ENCODE measurements around the gene RAMP3. TPM values are rescaled to one million over a fixed set of nuclear protein-coding genes. Genes with fewer than 3 reads are reported as not detected.
A peak's percentile ranks its signal among the peaks of the same experiment; 100 is the strongest.

RAMP3 gene
- total and polyA plus RNA-seq, 8 donors = 2.6 to 21.8 (median 11.1) TPM

DNA sequence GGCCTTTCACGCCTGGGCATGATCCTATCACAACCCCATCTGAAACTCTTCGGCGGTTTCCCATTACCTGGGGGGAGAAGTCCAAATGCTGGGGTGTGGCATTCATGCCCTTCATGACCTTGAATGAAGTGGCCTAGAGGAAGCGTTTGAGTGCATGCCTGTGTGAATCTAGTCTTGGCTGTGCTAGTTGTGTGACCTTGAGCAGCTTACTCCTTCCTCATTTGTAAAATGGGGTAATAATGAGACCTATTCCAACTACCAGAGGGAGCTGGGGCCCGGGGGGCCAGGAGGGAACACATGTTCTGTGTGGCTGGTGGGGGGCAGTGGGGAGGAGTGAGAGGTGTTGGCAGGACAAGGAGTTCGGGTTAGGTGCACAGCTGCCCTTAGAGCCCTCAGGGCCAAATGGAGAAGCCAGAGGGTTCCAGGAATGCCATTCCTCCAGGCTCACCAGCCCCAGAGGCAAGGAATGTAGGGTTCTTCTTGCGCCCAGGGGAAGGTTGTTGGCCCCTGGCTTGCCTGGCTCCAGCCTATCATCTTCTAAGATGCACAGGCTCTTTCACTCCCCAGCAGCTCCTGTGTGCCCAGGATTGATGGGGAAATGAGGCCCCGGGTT lies 24.8 kb upstream of the RAMP3 start:
- 66 to 79% (median 77%) methylated on average over 6 to 8 of the region's 8 CpGs for WGBS, 5 donors

DNA sequence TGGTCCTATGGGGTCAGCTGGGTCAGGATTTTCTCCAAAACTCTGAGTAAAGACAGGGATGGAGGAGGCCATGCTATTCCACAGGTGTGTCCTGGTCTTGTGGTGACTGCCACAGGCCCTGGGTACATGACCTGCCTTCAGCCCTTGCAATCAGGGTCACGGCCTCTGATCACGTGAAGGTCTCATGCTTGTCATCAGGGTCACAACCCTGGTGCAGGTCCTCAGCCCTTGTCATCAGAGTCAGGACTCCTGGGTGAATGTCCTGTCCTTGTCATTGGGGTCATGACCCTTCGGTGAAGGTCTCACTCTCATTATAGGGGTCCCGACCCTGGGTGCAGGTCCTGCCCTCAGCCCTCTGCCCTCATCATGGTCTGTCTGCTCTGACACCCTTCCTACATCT lies 24.2 kb upstream of the RAMP3 start:
- no peaks in the 10 kb centered on the region for H3K9me3 ChIP-seq
- DNase-seq = no peak
- no peak for TF ChIP-seq POLR2A (IDR thresholded peaks at IDR 0.05)
- TF ChIP-seq, protein P1, sequence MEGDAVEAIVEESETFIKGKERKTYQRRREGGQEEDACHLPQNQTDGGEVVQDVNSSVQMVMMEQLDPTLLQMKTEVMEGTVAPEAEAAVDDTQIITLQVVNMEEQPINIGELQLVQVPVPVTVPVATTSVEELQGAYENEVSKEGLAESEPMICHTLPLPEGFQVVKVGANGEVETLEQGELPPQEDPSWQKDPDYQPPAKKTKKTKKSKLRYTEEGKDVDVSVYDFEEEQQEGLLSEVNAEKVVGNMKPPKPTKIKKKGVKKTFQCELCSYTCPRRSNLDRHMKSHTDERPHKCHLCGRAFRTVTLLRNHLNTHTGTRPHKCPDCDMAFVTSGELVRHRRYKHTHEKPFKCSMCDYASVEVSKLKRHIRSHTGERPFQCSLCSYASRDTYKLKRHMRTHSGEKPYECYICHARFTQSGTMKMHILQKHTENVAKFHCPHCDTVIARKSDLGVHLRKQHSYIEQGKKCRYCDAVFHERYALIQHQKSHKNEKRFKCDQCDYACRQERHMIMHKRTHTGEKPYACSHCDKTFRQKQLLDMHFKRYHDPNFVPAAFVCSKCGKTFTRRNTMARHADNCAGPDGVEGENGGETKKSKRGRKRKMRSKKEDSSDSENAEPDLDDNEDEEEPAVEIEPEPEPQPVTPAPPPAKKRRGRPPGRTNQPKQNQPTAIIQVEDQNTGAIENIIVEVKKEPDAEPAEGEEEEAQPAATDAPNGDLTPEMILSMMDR (IDR thresholded peaks at IDR 0.05) = no peak
- no peak for TF ChIP-seq EP300 (IDR thresholded peaks at IDR 0.05)
- TF ChIP-seq POLR2AphosphoS5 (IDR thresholded peaks at IDR 0.05) = no peak
- no peak overlapping the region for H3K27ac ChIP-seq
- peaks cover 0 to 13% (median 0%) of the 10 kb centered on the region in 3 donors for H3K27me3 ChIP-seq
- intact Hi-C loops (cut with DNase I; ENCODE audit: low total_unique reads) = loop anchor here (10.0 kb wide), 2 partner anchors 159 to 279 kb away; partner anchors contain the start of gene MYO1G
- 85 to 96% (median 89%) methylated on average over 4 of the region's 4 CpGs for WGBS, 5 donors
- H3K4me3 ChIP-seq = no peak overlapping the region
- H3K4me1 ChIP-seq = no peaks in the 10 kb centered on the region
- no peaks in the 10 kb centered on the region for H3K36me3 ChIP-seq

More for the DNA sequence above, 24.8 kb upstream of the RAMP3 start:
- no peak overlapping the region for H3K4me3 ChIP-seq
- H3K27me3 ChIP-seq = peaks cover 0 to 13% (median 0%) of the 10 kb centered on the region in 3 donors
- H3K27ac ChIP-seq = no peak overlapping the region
- intact Hi-C loops (cut with DNase I; ENCODE audit: low total_unique reads) = loop anchor here (10.0 kb wide), 2 partner anchors 158 to 278 kb away; partner anchors contain the start of gene MYO1G
- H3K36me3 ChIP-seq = no peaks in the 10 kb centered on the region
- no peaks in the 10 kb centered on the region for H3K4me1 ChIP-seq
- no peak for DNase-seq
- no peak for TF ChIP-seq POLR2AphosphoS5 (IDR thresholded peaks at IDR 0.05)
- TF ChIP-seq POLR2A (IDR thresholded peaks at IDR 0.05) = no peak
- H3K9me3 ChIP-seq = no peaks in the 10 kb centered on the region

DNA sequence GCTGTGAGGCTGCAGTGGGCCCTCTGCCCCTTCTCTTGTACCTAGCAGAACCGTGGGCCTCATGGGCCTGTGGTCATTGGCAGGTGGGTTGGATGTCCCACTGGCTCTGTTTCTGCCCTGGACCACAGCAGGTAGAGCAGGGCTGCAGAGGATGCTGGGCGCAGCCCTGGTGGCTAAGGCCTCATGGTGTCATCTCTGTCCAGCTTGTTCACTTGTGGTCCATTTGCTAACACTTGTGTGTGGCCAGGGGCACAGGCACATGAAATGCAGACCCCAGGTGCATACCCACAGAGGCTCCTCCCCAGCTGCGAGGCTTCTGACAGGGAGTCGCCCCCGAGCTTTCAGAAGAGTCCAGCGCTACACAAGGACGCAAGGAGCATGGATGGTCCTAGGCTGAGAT lies 23.7 kb upstream of the RAMP3 start:
- no peak overlapping the region for H3K4me3 ChIP-seq
- intact Hi-C loops (cut with DNase I; ENCODE audit: low total_unique reads) = loop anchor here (10.0 kb wide), 2 partner anchors 159 to 279 kb away; partner anchors contain the start of gene MYO1G
- DNase-seq = no peak
- WGBS, 5 donors = 86 to 92% (median 92%) methylated on average over 5 to 7 of the region's 7 CpGs
- H3K27ac ChIP-seq = no peak overlapping the region
- no peaks in the 10 kb centered on the region for H3K4me1 ChIP-seq
- no peaks in the 10 kb centered on the region for H3K9me3 ChIP-seq
- H3K27me3 ChIP-seq = peaks cover 0 to 13% (median 0%) of the 10 kb centered on the region in 3 donors
- TF ChIP-seq EP300 (IDR thresholded peaks at IDR 0.05) = no peak
- TF ChIP-seq, protein P1 (IDR thresholded peaks at IDR 0.05) = no peak
- TF ChIP-seq POLR2A (IDR thresholded peaks at IDR 0.05) = no peak
- H3K36me3 ChIP-seq = no peaks in the 10 kb centered on the region

DNA sequence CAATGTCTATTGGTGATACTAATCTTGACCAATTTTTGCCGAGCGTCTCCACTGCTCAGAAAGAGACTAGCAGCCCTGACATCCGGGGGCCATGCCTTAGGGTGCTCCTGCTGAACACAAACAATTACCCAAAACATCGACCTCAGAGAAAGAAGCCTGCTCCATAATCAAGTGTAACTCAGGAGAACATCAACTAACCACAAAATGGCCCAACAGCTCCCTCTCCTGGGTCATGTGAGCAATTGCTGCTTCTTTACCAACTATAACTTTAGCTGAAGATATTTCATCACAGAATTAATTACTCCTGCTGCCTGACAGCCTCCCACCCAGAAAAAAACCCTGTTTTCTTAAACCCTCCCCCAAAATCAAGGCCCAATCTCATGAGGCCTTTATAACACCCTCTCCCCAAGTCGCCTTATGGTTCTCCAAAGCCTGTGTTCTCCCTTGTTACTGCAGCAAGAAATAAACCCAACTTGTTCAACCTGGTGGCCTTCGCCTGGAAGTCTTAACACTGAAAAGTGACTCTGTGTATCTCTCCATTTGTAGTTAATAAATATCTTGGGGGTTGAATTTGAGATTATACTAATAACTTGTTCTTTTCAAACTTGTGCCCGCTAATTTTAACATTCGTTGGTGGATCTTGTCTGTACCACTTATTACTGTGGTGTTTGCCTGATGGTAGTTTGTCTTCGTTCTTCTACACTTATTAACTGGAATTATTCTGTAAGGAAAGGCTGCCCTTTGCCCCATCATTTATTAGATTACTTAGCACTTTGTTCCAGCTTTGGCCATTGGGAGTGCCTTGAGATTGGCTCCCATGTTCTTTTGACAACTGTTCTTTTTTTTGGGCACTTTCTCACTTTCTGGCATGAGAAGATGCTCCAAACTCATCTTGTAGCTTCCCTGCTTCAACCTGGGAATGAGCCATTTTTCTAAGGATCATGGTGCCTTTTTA lies 21.2 kb upstream of the RAMP3 start:
- Histone ChIP-seq H3K4me1 (no peaks in the 10 kb centered on the region), H3K36me3 (no peaks in the 10 kb centered on the region), H3K27me3 (peaks cover 0 to 13% (median 0%) of the 10 kb centered on the region in 3 donors), H3K4me3 (no peak overlapping the region), H3K27ac (no peak overlapping the region), H3K9me3 (no peaks in the 10 kb centered on the region)
- TF ChIP-seq, protein P1 (IDR thresholded peaks at IDR 0.05) = peak in 5 of 7 experiments; percentile 70 to 83 (median 78)
- TF ChIP-seq POLR2AphosphoS5 (IDR thresholded peaks at IDR 0.05) = no peak
- DNase-seq = peak; percentile 47 to 91
- 41 to 44% (median 43%) methylated on average over 9 of the region's 9 CpGs for WGBS, 5 donors
- intact Hi-C loops (cut with DNase I; ENCODE audit: low total_unique reads) = loop anchor here (10.0 kb wide), 2 partner anchors 162 to 282 kb away; partner anchors contain the start of gene MYO1G
